GM03348 (cell line): ENCODE data around the gene LCN9.

Experiments used
- DNase-seq: peaks from one replicate; pipeline ENCODE4 v3.0.0; 2012; ENCODE audit warnings: low spot score

LCN9 gene

DNA sequence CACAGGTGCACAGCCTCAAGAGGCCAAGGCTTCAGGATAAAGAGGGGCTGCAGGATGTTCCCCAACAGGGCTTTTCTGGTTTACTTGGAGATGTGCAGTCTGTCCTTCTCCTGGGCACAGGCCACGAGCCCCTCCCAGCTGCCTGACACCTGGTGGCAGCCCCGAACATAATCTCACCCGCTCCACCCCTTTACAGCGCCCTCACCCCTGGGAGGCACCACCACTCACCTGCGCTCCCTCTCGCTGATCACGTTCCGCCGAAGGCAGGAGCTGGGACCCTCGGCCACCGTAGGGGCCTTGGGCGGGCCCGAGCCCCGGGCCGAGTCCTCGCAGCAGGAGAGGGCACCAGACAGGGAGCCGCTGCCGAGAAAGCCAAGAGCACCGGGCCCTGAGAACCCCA is 35.7 kb downstream of the LCN9 start:
- DNase-seq = no peak

DNA sequence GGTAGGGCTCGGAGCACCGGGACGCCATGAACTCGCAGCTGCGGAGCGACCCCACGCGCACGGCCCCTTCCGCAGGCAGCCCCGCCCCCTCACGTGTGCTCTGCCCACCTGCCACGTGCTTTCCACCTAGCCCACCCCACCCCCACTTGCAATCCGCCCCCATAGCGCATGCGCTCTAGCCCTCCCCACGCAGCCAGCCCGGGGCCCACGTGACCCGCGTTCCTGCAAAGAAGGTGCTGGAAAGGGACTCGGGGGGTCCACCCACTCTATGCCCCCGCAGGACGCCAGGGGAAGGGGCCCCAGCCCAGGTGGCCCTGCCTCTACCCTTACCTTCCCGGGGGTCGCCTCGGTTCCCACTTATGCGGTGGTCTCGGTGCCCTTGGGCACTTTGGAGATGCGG is 36.3 kb downstream of the LCN9 start, which contains the start of gene SOHLH1:
TSS of gene SOHLH1 (minus strand) at position 42 of the 400 bp plus-strand sequence. CDS start at position 28, 14 bp downstream.
- no peak for DNase-seq

DNA sequence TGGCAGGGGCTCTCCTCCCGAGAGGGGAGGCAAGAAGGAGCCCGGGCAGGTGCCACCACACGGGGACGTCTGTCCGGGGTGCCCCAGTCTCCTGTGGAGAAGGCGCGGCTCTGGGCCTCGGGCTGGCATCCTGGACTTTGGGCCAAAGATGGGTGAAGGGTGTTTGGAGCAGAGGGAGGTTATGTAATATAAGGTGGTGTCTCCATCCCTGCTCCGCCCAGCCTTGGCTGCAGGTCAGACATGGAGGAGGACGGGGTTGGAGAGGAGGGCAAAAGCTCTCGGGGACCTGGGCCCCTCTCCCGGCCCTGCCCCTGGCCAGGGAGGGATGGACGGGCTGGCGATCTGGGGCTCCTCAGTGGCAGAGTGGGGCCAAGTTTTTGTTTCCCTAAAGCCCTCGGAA is 37.4 kb downstream of the LCN9 start:
- no peak for DNase-seq

DNA sequence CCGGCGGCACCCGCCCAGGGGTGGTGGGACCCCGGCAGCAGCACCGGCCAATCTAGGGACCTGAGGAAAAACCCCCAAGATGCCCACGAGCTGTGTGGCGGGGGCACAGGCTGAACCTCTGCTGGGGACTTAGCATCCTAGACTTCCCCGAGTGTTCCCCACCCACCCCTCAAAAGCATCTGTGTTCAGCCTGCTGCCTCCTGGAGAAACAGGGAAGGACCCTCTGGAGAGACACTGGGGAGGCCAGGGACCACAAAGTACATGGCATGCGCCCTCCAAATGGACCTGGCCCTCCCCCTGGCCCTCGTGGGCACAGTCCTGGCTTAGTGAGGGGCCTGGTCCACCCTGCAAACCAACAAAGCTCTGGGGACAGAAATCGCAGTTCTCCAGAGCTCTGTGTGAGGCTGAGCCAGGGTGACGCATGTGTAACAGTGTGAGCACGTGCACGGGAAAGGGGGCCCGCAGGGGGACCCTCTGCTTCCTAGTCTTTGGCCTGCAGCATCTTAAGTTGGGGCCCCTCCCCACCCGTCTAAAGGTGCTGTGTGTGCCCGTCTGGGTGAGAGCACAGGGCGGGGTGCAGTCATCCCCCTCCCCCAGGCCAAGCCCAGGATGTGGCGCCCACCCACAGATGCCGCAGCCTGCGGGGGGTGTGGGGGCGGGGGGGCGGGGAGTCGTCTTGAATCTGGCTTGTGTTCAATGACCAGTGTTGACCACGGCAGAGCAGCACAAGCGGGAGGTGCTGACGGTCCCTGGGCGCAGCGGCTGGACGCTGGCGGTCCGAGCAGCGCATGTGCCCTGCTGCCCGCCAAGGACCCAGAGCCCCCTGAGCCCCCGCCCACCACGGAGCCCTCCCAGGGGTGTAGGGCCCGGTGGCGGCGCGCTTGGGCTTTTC is 38.2 kb downstream of the LCN9 start:
- no peak for DNase-seq

DNA sequence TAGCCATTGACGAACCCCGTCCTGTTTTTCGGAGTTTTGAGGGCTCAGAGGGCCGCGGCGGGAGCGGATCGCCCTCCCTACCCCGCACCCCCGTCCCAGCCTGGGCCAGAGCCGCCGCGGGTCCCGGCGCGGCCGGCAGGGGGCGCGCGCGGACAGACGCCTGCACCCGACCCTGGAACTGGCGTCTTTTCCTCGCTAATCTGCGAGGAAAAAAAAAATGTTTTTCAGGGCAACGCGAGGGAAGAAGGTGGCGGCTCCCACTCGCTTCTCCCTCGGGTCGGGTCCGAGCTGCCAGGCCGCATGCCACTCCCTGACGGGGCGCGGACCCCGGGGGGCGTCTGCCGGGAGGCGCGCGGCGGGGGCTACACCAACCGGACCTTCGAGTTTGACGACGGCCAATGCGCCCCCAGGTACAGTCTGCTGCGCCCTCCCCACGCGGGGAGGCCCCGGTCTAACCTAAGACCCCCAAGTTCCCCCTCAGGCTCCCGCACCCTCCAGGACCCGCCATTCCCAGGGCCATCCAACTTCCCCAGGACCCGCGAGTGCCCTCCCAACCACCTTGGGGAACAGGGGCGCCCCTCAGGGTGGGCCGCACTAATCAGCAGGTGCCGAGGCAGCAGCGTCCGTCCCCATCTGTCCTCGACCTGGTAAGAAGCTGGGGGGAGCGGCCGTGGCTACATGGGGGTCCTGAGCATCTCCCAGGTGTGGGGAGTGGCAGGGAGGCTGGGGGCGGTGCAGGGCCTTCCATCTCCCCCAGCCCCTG is 39.0 kb downstream of the LCN9 start, which contains the start of gene KCNT1:
TSS of gene KCNT1 (plus strand) at position 227 of the 763 bp plus-strand sequence. CDS start at position 301, 74 bp downstream.
- peak; percentile 97 for DNase-seq

DNA sequence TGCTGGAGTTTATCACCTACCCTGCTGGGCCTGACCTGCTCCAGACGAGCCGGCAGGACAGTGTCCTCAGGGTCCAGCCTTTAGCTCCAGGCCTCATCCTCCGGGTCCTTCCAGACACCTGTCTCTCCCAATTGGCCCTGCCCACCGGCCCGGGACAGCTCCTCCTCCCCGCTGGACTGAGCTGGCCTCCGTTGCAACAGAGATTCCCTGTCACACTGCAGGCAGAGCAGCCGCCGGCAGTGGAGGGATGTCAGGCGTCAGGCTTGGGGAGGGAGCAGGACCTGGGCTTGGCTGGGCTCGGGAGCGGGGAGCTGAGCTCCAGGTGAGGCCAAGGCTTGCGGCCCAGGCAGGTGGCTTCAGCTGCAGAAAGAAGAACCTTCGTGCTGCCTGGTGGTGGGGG is 40.6 kb downstream of the LCN9 start:
- DNase-seq = no peak

DNA sequence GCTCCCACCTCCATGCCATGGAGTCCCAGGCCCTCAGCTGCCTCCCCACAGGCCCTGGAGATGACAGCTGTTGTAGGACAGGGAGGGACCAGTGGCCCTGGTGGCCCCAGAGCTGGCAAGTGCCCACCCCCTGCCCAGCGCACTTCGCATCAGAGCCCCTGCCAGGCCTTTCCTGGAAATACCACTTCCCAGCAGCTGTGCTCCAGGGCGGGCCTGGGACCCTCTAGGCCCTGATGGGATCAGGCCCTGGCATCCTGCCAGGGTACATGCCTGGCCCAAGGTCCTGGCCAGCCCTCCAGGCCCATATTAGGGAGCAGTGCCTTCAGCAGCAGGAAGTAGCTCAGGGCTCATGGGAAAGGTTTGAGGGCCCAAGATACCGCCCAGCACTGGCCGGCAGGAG is 41.4 kb downstream of the LCN9 start:
- DNase-seq = no peak

DNA sequence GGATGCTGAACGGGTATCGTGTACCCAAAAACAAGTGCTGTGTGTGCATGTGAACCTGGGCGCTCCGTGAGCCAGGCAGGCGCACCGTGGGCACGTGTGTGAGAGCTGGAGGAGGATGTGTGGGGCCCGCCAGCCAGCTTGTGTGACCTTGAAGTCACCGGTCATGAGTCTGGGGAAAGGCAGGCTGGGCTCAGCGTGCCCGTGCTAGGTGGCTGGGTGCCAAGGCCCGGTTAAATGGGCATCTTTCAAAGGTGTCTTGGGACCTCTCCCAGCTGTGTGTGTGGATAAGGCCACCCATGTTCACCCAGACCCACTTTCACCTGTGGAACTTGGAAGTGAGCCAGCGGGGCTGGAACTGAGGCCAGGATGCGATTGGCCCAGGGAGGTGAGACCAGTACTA is 42.3 kb downstream of the LCN9 start:
- no peak for DNase-seq

DNA sequence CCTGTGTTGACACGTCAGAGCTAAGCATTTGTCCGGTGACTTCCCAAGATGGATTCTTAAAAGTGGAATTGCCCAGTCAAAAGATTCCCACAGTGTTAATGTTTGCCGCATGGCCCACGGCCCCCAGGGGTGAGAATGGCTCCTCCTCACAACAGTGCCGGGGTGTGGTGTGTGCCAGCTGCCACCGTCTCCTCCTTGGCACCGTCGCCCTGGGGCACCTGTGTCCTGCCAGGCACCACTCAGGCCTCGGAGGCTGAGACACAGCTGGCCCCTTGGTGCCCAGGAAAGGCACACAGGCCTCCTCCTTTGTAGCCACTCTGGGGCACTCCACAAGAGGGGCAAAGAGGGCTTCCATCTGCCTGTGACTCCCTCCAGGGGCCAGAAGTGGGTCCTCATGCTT is 43.2 kb downstream of the LCN9 start:
- DNase-seq = no peak

DNA sequence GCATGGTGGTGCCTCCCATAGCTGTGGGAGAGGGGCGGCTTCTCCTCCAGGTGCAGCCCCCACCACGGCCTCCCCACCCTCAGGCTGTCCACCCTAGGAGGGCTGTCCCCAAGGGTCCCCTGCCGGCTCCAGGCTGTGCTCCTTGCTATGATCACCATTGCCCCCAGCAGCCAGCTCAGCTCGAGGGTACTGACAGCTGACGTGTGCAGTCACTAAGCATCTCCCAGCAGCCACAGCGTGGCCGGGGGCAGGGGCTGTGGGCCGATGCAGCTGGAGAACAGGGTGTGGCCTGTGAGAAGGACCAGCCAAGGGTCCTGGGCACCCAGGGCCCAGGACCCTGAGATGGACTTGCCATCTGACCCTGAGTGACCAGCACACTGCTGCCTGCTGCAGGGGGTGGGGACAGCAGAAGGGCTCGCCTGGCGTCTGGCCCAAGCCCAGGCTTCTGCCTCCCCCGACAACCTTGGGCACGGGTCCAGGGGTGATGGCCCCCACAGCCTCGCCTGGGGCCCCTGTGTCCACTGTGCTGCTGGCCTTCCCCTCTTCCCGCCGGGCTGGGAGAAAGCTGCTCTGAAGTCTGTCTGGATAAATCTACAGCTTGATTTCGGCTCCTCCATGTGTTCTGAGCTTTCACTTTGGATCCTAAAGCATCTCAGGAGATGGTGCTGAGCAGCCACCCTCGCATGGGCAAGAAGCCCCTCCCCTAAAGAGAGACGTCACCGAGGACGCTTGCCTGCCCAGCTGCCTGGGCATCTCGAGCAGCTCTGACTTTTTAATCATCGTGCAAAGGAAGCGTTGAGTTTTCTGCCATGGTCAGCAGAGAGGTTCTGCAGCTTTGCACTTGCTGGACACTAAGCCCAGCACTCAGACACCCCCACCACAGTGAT is 44.4 kb downstream of the LCN9 start:
- DNase-seq = no peak

DNA sequence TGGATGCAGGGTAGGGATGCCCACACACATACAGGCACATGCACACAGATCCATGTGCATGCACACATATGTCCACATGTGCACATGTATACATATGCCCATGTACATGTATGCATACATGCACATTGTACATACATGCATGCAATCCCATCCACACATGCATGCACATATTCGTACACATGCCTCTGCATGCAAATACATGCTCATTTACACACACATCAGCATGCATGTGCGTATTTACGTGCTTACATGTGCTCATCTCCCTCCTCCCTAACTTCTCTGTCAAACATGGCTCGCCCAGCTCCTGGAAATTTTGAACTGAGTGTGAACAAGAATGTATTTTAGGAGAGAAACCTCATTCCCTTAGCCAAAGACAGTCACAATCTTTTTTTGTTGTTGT is 45.1 kb downstream of the LCN9 start:
- no peak for DNase-seq

DNA sequence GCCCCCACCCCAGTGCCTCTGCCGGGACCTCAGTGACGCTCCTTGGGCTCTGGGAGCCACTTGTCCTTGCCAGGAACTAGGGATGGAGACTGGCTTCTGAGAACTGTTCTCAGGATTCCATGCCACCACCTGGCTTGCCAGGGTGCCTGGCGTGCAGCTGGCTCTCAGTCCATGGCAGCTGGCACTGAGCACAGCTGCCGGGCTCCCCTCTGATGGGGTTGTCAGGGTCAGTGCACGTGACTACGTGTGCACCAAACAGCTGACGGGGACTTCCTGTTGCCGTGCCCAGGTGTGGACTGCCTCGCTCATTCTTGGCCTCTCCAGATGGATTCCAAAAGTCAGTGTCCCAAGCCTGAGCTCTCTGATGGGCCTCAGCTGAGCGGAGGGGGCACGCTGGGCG is 48.3 kb downstream of the LCN9 start:
- DNase-seq = no peak

DNA sequence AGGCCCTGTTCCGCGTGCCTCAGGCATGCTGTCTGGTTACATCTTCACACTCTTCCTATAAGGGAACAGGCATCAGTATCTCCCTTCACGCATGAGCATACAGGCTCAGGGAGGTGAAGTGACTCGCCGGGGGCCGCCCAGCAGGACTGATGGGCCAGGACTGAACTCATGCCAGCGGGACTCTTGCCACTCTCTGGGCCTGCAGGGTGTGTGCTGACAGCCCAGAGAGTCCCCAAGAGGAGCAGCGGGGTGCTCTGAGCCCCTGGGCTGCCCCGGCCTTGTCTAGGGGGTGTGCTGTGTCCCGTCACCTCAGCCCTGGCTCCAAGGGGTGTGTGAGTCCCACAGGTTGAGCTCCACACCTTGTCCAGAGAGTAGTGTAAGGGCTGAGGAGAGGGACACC is 48.8 kb downstream of the LCN9 start:
- no peak for DNase-seq

DNA sequence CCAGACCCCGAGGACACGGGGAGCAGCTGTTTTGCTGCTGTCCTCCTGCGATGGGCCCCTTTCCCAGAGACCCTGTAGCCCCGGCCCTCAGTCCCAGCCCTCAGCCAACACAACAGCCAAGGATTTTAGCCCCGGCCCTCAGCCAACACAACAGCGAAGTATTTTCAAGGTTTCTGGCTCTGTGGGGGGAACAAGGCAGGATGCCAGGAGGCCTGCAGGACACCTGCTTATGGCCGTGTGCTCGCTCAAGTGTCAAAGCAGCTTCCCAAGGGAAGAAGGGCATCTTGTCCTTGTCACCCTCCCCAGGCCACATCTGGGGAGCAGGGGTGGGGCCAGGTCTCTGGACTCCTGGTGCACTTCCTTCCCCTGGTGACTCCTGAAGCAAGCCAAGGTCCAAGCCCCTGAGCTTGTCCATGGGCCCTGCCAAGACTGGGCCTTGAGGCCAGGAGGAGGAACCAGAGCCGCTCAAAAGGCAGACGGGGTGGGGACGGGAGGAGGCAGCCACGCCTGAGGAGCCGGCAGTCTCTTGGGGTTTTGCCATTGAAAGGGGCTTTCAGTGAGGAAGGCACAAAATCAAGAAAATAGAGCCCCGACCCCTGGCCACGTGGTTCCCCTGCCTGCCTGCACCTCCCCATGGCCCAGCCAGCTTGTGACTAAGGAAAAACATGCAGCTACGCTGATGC is 49.6 kb downstream of the LCN9 start:
- no peak for DNase-seq

DNA sequence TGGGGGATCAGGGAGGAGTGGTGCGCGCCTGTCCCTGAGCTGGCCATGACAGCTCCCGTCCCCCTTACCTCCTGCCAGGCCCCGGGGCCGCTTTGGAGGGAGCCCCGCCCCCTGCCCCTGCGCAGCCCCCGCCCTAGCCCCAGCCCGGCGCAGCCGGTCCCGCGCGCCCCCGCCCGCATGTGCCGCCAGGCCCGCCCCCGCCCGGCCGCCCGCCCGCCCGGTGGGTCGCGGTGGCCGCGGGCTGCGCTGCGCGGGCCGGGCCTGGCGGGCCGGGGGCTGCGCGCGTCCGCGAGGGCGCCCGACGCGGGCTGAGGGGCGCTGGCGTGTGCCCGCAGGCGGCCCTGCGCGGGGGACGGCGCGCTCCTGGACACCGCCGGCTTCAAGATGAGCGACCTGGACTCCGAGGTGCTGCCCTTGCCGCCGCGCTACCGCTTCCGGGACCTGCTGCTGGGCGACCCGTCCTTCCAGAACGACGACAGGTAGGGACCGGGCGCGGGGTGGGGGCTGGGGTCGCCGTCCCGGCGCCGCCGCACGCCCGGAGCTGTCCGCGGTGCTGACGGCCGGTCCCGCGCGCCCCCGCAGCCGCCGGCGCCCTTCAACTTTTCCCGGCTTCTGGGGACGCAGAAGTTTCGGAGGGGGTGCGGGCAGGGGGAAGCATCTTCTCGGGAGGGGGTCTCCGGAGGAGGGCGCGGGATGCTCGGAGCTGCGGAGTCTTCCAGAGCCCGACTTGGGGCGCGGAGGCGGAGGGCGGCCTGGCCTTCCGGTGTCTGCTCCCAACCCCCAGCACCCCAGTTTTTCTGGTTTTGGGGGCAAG is 51.3 kb downstream of the LCN9 start:
- DNase-seq = peak; percentile 36

DNA sequence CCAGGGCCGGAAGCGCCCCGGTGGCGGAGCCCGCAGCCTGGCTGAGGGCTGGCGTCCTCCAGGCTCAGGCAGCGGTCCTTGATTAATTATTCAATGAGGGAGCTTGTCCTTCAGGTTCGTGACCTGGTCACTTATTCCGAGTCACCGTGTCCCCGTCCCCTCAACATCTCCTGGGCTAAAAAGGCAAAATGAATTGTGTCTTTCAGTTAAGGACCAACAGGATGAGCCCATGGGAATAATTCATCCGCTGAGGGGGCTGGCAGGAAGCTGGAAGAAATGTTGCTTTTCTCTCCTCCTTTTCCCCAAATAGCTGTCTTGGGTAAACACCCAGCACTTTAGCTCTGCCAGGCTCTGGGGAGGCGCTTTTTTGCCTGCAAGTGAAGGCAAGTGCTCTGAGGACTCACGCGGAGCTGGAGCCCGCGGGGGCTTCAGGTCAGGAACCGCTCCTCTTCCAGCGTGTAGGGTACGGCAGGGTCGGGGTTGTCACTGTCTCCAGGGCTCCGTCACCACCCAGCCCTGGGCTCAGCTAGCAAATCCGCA is 52.0 kb downstream of the LCN9 start:
- DNase-seq = no peak

DNA sequence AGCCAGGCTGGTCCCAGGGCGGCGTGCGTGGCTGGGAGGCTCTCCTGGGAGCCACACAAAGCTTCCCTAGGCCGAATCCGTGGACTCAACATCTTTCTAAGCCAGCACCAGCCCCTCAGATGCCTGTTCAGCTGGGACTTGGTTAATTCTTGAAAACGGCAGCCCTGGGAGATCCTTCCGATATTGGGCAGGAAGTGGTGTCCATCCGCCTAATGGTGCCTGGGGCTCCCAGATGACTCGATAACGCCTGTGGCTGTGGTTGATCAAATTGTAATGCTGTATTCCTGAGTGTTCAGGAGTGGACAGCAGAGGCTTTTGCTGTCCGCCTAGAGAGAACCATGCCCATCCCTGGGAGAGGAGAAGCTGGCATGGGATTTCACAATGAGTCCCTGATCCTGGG is 52.9 kb downstream of the LCN9 start:
- no peak for DNase-seq
